ENCODE results near the gene ANKRD42. TPM values are rescaled to one million over a fixed set of nuclear protein-coding genes. Genes with fewer than 3 reads are reported as not detected.

ANKRD42 gene
- total and polyA plus RNA-seq, 9 of the 15 experiments (the other 6 are each of a cell fraction or from before 2014, with no cell fraction given) = 2.8 to 9.1 (median 6.1) TPM

DNA sequence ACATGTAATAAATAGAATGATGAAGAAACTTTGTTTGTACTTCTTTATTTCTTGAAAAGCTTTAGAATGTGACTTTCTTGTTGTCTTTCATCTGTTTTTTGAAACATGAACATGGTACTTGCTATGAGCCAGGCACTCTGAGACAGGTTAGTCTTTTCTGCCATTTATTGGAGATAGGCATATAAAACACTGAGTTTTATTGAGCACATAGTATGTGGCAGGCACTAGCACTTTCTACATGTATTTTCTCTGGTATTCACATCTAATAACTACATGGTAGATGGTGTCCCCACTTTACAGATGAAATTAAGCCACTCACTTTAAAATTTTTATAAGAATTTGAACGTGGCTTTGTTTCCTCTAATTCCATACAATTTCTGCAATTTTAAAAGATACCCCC lies 7.7 kb upstream of the ANKRD42 start:
- H3K27ac ChIP-seq (ENCODE audit: extremely low read depth, low read depth, low read length) = no peak overlapping the region
- no peaks in the 10 kb centered on the region for H4K20me1 ChIP-seq (replicated peaks; ENCODE audit: control insufficient read depth, insufficient read depth, low read length)
- peaks cover 79% of the 10 kb centered on the region for H3K36me3 ChIP-seq (ENCODE audit: control insufficient read depth, insufficient read depth, low read length)
- H3K4me3 ChIP-seq = no peak overlapping the region
- ChIA-PET POLR2A (interaction anchor here (3.1 kb wide), 1 partner anchor 13 kb away, joined by 14 read pairs; no protein-coding TSS in a partner anchor), CTCF (ENCODE audit: low intra/inter-chr PET ratio) (no interaction called here)
- WGBS (ENCODE audit: insufficient coverage, low coverage, missing lambda C conversion rate) = 63% methylated on average over 1 of the region's 1 CpG
- FAIRE-seq = no peak
- no peak for DNase-seq (ENCODE audit: extremely low read depth in 1 of 4, low spot score in 3 of 4)
- no peak overlapping the region for H2AFZ ChIP-seq (ENCODE audit: low read depth, low read length)
- H3K27me3 ChIP-seq (ENCODE audit: control insufficient read depth in 2 of 2, insufficient read depth in 2 of 2, low read length in 2 of 2) = no peaks in the 10 kb centered on the region
- in situ Hi-C loops (cut with MboI) = no loop called here
- 0 out of 3 replicates have a peak, but pooled peaks have one; percentile 7 for ATAC-seq
- TF ChIP-seq IRF9 (tag; IDR thresholded peaks at IDR 0.05) (no peak), RBM25 (IDR thresholded peaks at IDR 0.05; ENCODE audit: low read depth, low read length, severe bottlenecking) (peak; percentile 36), POLR2A (conservative IDR thresholded peaks at IDR 0.05) (peak; percentile 41; the same call in 1 of the 2 replicates), NR2C2 (CRISPR knock-in tag; IDR thresholded peaks at IDR 0.05) (no peak), NR2C2 (tag; IDR thresholded peaks at IDR 0.05) (no peak), ZNF583 (CRISPR knock-in tag; IDR thresholded peaks at IDR 0.05) (no peak), ELK3 (CRISPR knock-in tag; IDR thresholded peaks at IDR 0.05) (no peak), ZNF75A (CRISPR knock-in tag; IDR thresholded peaks at IDR 0.05) (0 out of 2 replicates have a peak, but pooled peaks have one; percentile 15), PHB2 (IDR thresholded peaks at IDR 0.05; ENCODE audit: low read depth) (no peak), XRCC3 (IDR thresholded peaks at IDR 0.05) (no peak), POLR2AphosphoS2 (IDR thresholded peaks at IDR 0.05; ENCODE audit: low read length) (peak; percentile 76; the same call in 1 of the 2 replicates), PHF8 (IDR thresholded peaks at IDR 0.05; ENCODE audit: borderline replicate concordance, low read length) (no peak), CGGBP1 (CRISPR knock-in tag; IDR thresholded peaks at IDR 0.05) (no peak), CXXC5 (CRISPR knock-in tag; IDR thresholded peaks at IDR 0.05) (no peak), BCOR (IDR thresholded peaks at IDR 0.05) (no peak), C11orf30 (IDR thresholded peaks at IDR 0.05; ENCODE audit: low read depth) (no peak)
- H3K4me1 ChIP-seq (replicated peaks in 1 of 2; ENCODE audit: control insufficient read depth in 2 of 2, insufficient read depth in 2 of 2, low read length in 2 of 2) = no peaks in the 10 kb centered on the region
- peaks cover 3% of the 10 kb centered on the region; the same call in 1 of the 3 replicates for H3K79me2 ChIP-seq (ENCODE audit: control insufficient read depth, insufficient read depth, low read length)
- H3K4me2 ChIP-seq (ENCODE audit: insufficient read depth, low read length) = no peak overlapping the region
- no TSS peak for BruUV-seq (replicated peaks)
- H3K9ac ChIP-seq (ENCODE audit: insufficient read depth in 1 of 2, low read depth in 2 of 2, low read length in 2 of 2) = no peak overlapping the region
- intact Hi-C loops (cut with micrococcal nuclease) = no loop called here
- no peaks in the 10 kb centered on the region for H3K9me3 ChIP-seq (replicated peaks; ENCODE audit: control insufficient read depth, insufficient read depth, low read depth, low read length)
- no peaks in the 10 kb centered on the region for H3K9me1 ChIP-seq (ENCODE audit: control insufficient read depth, insufficient read depth, low read length)
